Panc1 (cell line): Measurements from ENCODE around the gene NACA.

Experiments
- POLR2AphosphoS5 ChIP-seq: IDR thresholded peaks from 2 replicates; pipeline ENCODE4 v1.6.1; 2012; ENCODE audit warnings: mild to moderate bottlenecking, low read depth, low read length, moderate library complexity
- SIN3A ChIP-seq: IDR thresholded peaks from 2 replicates; pipeline ENCODE4 v1.6.1; 2012; ENCODE audit warnings: low read depth, mild to moderate bottlenecking, low read length, moderate library complexity, borderline replicate concordance; ENCODE audit not compliant: insufficient read depth
- TCF7L2 ChIP-seq: IDR thresholded peaks from 2 replicates; pipeline ENCODE4 v1.6.1; 2011; ENCODE audit warnings: mild to moderate bottlenecking, low read depth, low read length, inconsistent platforms
- TF ChIP-seq, protein P1 (sequence below): fragments of 450-650 bp; IDR thresholded peaks from 2 replicates; pipeline ENCODE4 v1.5.1; 2017; ENCODE audit warnings: mild to moderate bottlenecking
- TF ChIP-seq, protein P2 (sequence below), 2 experiments: IDR thresholded peaks; 2 replicates each; pipeline ENCODE4 v1.6.1; 2011 to 2012; ENCODE audit warnings: low read depth in 2 of 2, control low read depth in 1 of 2, low read length in 1 of 2, mild to moderate bottlenecking in 1 of 2, moderate library complexity in 1 of 2; ENCODE audit not compliant: insufficient read depth in 1 of 2

GRCh38 chr12:56751712-56752598 lies 26.9 kb upstream of the NACA start, which contains the start of gene PRIM1:
- TF ChIP-seq SIN3A (peak; percentile 84), TCF7L2 (no peak), POLR2AphosphoS5 (peak; percentile 96)
- TF ChIP-seq, protein P1, sequence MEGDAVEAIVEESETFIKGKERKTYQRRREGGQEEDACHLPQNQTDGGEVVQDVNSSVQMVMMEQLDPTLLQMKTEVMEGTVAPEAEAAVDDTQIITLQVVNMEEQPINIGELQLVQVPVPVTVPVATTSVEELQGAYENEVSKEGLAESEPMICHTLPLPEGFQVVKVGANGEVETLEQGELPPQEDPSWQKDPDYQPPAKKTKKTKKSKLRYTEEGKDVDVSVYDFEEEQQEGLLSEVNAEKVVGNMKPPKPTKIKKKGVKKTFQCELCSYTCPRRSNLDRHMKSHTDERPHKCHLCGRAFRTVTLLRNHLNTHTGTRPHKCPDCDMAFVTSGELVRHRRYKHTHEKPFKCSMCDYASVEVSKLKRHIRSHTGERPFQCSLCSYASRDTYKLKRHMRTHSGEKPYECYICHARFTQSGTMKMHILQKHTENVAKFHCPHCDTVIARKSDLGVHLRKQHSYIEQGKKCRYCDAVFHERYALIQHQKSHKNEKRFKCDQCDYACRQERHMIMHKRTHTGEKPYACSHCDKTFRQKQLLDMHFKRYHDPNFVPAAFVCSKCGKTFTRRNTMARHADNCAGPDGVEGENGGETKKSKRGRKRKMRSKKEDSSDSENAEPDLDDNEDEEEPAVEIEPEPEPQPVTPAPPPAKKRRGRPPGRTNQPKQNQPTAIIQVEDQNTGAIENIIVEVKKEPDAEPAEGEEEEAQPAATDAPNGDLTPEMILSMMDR, result no peak
- TF ChIP-seq, protein P2, sequence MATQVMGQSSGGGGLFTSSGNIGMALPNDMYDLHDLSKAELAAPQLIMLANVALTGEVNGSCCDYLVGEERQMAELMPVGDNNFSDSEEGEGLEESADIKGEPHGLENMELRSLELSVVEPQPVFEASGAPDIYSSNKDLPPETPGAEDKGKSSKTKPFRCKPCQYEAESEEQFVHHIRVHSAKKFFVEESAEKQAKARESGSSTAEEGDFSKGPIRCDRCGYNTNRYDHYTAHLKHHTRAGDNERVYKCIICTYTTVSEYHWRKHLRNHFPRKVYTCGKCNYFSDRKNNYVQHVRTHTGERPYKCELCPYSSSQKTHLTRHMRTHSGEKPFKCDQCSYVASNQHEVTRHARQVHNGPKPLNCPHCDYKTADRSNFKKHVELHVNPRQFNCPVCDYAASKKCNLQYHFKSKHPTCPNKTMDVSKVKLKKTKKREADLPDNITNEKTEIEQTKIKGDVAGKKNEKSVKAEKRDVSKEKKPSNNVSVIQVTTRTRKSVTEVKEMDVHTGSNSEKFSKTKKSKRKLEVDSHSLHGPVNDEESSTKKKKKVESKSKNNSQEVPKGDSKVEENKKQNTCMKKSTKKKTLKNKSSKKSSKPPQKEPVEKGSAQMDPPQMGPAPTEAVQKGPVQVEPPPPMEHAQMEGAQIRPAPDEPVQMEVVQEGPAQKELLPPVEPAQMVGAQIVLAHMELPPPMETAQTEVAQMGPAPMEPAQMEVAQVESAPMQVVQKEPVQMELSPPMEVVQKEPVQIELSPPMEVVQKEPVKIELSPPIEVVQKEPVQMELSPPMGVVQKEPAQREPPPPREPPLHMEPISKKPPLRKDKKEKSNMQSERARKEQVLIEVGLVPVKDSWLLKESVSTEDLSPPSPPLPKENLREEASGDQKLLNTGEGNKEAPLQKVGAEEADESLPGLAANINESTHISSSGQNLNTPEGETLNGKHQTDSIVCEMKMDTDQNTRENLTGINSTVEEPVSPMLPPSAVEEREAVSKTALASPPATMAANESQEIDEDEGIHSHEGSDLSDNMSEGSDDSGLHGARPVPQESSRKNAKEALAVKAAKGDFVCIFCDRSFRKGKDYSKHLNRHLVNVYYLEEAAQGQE (IDR thresholded peaks at IDR 0.05; ENCODE audit: insufficient read depth in 1 of 2, low read depth in 2 of 2, low read length in 1 of 2), result no peak
